Measurements from ENCODE around the gene ATP2C2.
A peak's percentile ranks its signal among the peaks of the same experiment; 100 is the strongest.

ATP2C2 gene

GRCh38 chr16:84497418-84498222, 129.3 kb downstream of the ATP2C2 start:
- no peak for DNase-seq (ENCODE audit: low read depth in 2 of 2)

- no peak for DNase-seq (ENCODE audit: low read depth in 2 of 2)
Measured at GRCh38 chr16:84498223-84498610, 129.9 kb downstream of the ATP2C2 start.

GRCh38 chr16:84498859-84499620, 130.7 kb downstream of the ATP2C2 start:
- no peak for DNase-seq (ENCODE audit: low read depth in 2 of 2)

- DNase-seq (ENCODE audit: low read depth in 2 of 2): no peak
Measured at GRCh38 chr16:84499638-84500037, 131.3 kb downstream of the ATP2C2 start.

GRCh38 chr16:84500531-84500930, 132.2 kb downstream of the ATP2C2 start:
- DNase-seq (ENCODE audit: low read depth in 2 of 2): no peak

GRCh38 chr16:84501077-84501735, 132.9 kb downstream of the ATP2C2 start:
- DNase-seq (ENCODE audit: low read depth in 2 of 2): no peak

GRCh38 chr16:84502075-84502474, 133.7 kb downstream of the ATP2C2 start:
- no peak for DNase-seq (ENCODE audit: low read depth in 2 of 2)

GRCh38 chr16:84502581-84502980, 134.2 kb downstream of the ATP2C2 start:
- DNase-seq (ENCODE audit: low read depth in 2 of 2): no peak

- DNase-seq (ENCODE audit: low read depth in 2 of 2): no peak
Measured at GRCh38 chr16:84503751-84504395, 135.5 kb downstream of the ATP2C2 start.

GRCh38 chr16:84504420-84505248, 136.3 kb downstream of the ATP2C2 start, which contains the start of gene MEAK7:
MEAK7 (minus strand) TSS chr16:84504659; CDS start chr16:84498086, 6,573 bp downstream.
- DNase-seq (ENCODE audit: low read depth in 2 of 2): peak; percentile 95 to 96

GRCh38 chr16:84505249-84506187, 137.2 kb downstream of the ATP2C2 start:
- DNase-seq (ENCODE audit: low read depth in 2 of 2): no peak

GRCh38 chr16:84507011-84507982, 139.0 kb downstream of the ATP2C2 start:
- DNase-seq (ENCODE audit: low read depth in 2 of 2): no peak

GRCh38 chr16:84508502-84508901, 140.2 kb downstream of the ATP2C2 start:
- no peak for DNase-seq (ENCODE audit: low read depth in 2 of 2)

- DNase-seq (ENCODE audit: low read depth in 2 of 2): no peak
Measured at GRCh38 chr16:84509032-84509950, 141.0 kb downstream of the ATP2C2 start.

GRCh38 chr16:84511180-84511800, 143.0 kb downstream of the ATP2C2 start:
- DNase-seq (ENCODE audit: low read depth in 2 of 2): peak; percentile 67 to 70

- no peak for DNase-seq (ENCODE audit: low read depth in 2 of 2)
Measured at GRCh38 chr16:84511831-84512230, 143.5 kb downstream of the ATP2C2 start.

- no peak for DNase-seq (ENCODE audit: low read depth in 2 of 2)
Measured at GRCh38 chr16:84513123-84513522, 144.8 kb downstream of the ATP2C2 start.

Data from stimulated activated CD8-positive, alpha-beta memory T cell treated with anti-CD3 and anti-CD28 coated beads, Interleukin-2, amount 100 ng/mL, for 1 hour (primary cell).